Measurements from ENCODE around the gene PTGR2.
A peak's percentile ranks its signal among the peaks of the same experiment; 100 is the strongest.
"Not testable (repeated sequence)": the region's sequence is repeated elsewhere in the genome, so short reads cannot be mapped to it uniquely, and the experiment has no call there.

Gene PTGR2

DNA sequence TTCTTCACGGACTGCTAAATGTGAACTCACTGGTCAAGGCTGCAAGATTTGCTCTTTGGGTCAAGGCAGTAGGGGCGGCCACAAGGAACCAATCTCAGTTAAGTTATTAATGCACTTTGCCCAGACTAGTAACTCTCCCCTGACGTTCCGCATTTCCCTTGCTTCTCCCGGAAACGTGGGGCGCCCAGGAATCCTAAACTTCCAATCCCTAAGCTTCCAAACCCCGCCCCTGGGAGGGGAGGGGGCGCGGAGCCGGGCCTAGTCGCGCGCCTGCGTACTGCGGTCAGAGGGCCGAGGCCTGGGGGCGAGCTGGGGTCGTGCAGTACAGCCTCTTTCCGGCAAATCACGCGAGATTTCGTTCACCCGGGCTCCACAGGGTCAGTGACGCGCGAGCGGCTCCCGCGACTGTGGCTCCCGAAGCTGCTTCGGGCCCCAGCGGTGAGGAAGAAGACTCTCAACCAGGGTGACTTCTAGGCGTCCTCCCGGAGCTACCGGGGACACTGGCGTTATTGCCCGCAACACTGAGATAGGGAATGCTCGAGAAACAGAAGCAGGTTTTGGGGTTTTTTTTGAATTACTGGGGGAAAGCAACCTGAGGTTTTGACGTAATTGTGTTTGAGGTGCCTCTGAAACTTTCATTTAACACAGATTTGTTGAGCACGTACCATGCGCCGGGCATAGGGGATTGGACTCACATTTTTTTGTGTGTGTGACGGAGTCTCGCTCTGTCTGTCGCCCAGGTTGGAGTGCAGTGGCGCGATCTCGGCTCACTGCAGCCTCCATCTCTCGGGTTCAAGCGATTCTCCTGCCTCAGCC, at the start of gene PTGR2:
Gene PTGR2, plus strand, starts transcription at position 265 of the 816 bp plus-strand sequence. CDS start 7,032 bp downstream, outside the sequence.
- DNase-seq, result peak; percentile 82 to 95

DNA sequence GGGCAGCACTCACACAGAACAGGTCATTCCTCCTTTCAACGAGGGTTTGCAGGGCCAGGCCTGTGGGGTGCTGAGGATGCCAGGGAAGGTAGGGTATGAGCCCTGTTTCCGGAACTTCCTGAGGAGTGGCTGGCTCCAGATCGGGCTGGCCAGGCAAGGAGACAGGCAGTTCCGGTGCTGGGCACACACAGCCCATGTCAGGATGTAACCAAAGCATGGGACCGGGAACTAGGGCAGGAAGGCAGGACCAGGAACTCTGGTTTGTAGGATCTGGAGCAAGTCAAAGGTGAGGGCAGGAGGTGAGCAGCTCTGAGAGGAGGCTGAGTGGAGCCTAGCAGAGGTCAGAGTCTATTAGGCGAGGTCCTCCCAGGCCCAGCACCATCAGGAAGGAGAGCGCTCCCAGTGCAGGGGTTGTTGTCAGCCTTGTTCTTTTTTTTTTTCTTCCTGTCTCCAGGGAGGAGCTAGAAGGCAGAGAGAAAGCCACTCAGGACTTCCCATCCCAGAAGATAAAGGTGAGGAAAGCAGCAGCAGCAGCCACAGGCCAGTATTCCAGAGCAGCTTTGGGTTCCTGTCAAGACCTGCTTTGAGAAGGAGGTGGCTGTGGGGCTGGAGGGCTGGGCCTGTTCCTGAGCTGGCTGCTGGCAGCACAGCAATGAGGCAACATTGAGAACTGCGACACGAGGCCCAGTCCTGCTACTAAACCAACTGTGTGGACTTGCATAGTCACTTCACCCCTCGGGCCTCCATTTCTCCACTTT, 49.0 kb upstream of the PTGR2 start:
- DNase-seq, result no peak

DNA sequence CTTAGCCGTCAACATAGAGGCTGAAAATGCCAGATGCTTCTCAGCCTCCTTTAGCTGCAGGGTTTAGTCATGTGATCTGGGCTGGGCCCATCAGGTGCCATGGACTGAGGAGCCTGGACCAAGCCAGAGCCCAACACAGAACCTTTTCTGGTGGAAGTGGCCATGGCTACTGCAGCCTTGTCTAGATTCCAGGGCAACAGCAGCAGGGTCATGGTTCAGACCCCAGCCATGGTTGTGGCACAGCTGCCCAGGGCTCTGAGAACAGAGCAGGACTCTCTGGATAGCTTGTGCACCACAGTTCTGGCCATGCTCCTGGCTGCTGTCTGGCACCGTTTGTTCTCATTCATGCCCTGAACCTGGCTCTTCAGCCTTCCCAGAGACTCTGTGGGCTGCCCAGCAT, 47.0 kb upstream of the PTGR2 start:
- DNase-seq, result no peak

DNA sequence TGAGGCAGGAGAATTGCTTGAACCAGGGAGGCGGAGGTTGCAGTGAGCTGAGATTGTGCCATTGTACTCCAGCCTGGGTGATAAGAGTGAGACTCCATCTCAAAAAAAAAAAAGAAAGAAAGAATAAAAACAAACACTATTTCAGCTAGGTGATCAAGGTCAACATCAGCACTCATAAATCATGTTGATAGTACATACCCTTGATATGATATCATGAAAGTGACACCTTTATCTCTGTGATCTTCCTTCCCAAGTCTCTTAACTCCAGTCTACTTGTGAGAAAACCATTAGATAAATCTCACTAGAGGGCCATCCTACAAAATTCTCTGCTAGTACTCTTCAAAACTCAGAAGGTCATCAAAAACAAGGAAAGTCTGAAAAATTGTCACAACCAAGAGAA, 44.2 kb upstream of the PTGR2 start:
- no peak for DNase-seq

DNA sequence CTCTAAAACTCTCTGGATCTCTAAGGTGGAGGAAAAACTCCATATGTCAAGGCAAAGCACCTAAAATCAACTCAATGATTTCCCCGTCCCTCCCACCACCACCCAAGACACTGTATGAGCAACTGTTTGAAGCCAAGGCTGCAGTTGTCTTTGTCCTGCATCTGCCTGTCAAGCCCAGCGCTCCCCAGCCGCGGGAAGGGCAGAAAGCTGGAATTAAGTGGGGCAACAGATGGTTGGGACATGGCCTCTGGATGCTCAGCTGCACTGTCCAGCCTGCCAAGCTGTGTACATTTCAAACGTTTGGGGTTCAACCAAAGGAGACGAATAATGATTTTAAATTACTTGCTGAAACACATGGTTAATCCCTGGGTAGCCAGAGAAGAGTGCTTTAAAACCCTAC, 42.2 kb upstream of the PTGR2 start:
- no peak for DNase-seq

DNA sequence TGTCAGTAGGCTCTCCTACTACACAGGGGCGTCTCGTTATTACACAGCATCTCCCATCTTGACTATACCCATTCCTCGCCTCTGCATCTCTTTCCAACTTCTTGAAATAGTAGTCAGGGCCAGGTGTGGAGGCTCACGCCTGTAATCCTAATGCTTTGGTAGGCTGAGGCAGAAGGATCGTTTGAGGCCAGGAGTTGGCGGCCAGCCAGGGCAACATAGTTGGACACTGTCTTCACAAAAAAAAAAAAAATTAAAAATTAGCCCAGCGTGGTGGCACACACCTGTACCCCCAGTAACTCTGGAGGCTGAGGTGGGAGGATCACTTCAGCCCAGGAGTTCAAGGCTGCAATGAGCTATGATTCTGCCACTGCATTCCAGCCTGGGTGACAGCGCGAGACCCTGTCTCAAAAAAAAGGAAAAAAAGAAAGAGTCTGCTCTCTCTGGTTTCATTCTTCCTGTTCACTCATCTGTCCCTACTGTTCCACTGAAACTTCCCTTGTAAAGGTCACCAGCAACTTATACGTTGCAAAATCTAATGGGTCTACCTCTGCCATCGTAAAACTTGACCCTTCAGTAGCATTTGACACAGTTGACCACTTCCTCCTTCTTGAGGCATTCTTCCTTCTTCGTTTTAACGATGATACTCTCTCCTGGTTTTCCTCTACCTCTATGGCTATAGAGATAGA, 41.0 kb upstream of the PTGR2 start:
- DNase-seq, result no peak

DNA sequence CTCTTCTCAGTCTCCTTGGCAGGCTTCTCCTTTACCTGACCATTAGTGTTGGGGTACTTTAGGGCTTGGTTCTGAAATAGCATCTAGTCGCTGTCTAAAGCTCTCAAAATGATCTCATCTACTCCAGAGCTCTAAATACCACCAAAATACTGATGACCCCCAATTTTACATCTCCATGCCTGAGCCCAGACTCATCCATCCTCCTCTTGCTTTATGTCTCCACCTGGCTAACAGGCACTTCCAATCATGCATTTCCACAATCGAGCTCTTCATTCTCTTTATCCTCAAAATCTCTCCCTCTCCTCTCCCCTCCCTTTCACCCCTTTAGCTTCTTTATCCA, 40.5 kb upstream of the PTGR2 start:
- DNase-seq, result no peak

DNA sequence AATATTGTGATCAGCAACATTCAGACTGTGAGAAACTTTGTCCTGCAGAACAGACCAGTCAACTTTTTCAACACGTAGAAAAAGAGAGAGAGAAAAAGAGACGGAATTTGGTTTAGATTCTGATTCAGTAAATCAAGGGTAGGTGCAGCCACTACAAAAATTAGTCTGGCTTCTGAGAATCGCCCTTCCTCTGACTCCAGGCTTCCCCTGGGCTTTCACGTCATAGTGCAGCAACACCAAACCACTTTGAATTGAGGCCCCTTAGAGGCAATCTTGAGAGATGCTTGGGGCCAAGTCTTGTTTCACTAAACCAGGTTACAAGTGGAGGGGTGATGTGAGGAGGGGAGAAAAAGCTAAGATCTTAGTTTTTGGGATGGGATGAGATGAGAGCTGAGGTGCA, 37.5 kb upstream of the PTGR2 start:
- DNase-seq, result no peak

DNA sequence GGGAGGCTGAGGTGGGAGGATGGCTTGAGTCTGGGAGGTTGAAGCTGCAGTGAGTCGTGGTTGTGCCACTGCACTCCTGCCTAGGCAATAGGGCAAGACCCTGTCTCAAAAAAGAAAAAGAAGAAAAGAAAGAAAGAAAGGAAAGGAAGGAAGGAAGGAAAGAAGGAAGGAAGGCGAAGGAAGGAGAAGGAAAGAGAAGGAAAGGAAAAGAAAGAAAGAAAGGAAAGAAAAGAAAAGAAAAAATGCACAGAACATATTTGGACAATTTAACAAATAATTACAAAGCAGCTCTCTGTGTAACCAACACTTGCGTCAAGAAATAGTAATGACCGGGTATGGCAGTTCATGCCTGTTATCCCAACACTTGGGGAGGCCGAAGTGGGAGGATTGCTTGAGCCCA, 35.8 kb upstream of the PTGR2 start:
- no peak for DNase-seq

DNA sequence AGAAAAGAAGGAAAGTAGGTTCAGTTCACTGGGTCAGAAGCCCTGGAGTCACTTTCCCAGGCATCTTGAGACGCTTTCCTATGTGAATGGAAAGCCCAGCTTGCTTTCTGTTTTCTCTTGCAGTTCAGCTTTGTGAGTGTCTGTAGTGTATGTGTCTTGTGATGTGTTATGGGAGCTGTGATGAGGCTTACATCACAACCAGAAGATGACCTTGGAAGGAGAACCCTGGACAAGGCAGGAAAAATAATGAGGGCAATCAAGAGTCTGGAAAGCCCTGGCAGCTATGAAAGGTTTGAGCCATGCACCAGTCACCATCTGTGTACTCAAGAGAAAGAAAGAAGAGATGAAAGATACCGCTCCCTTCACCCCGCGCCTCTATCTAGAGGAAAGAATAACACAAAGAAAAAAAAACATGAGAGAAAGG, 35.2 kb upstream of the PTGR2 start:
- no peak for DNase-seq

DNA sequence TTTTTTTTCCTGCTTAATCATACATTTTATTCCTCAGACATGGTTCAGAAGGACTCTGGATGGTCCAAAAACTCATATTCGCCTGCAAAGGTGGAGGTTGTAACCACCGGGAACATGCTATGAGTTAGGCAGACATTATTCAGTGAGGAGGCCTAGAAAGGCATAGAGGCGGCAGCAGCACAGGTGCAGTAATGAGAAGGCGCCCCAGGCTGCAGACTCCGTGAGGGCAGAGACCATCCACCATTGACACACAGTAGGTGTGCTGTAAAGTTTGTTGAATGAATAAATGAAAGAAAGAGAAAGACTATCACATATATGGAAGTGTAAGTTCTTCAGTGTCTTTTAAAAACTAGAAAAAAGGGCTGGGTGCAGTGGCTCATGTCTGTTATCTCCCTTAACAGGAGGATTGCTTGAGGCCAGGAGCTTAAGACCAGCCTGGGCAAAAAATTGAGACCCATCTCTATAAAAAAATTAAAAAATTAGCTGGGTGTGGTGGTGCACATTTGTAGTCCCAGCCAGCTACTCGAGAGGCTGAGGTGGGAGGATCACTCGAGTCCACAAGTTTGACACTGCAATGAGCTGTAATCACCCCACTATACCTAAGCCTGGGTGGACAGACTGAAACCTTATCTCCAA, 34.5 kb upstream of the PTGR2 start:
- DNase-seq, result no peak

DNA sequence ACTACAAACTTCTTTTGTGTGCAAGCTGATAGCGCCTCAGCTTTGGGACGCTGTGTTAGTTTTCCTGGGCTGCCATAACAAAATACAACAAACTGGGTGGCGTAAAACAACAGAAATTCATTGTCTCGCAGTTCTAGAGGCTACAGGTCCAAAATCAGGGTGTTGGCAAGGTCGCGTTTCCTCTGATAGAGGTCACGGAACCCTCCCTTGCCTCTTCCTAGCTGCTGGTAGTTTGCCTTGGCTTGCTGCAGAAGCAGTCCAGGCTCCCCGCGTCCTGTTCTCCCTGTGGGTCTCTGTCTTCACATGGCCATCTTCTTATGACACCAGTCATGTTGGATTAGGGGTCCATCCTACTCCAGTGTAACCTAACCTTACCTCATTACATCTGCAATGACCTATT, 32.8 kb upstream of the PTGR2 start:
- no peak for DNase-seq

DNA sequence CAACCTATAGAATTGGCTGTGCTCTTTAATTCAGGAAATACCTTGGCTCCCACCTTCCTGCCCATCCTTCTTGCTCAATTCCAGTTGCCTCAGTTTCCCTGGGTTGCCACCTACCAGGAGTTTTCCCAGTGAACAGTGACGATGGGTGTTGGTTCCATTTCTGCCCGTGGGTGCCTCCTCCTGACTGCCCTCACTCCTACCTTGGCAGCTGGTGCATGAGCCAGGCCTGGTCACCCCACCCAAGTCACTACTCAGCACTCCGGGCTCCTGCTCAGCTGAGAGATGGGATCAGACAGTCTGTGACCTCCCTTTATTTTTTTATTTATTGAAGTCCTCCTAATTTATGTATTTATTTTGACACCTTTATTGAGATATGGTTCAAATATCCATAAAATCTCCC, 31.0 kb upstream of the PTGR2 start:
- no peak for DNase-seq

DNA sequence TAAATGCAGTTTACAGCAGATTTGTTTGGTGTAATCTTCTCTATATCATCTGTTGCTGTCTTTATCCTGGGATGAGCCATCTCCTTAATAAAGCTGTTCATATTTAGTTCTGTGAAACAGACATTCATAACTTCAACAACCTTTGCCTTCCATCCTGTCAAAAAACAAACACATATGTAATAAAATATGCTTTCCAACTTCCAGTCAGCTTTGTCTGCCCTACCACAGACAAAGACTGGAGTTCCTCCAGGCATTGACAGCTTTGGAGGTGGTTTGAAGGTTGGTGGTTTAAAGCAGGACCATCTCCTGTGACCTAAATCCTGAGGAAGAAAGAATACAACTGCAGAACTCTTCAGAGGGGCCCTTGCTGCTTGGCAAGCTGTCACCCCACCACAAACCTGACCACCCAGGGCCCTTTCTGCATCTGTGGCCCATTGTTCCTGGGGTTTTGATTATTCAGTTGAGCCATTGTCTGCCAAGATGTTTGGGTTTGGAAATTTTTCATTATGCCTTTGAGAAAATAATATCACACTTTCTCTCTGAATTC, 28.2 kb upstream of the PTGR2 start:
- DNase-seq, result no peak

DNA sequence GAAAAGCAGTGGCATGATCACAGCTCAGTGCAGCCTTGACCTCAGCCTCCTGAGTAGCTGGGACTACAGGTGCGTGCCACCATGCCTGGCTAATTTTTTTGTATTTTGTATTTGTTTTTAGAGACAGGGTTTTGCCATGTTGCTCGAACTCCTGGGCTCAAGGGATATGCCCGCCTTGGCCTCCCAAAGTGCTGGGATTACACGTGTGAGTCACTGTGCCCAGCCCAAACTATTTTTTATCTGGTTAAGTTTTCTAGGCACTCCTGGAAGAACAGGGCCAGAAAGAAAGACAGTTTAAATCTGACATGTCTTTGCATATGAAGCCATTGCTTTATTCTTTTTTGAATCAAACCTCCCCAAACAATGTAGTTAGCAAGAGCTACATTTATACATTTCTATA, 27.5 kb upstream of the PTGR2 start:
- no peak for DNase-seq

DNA sequence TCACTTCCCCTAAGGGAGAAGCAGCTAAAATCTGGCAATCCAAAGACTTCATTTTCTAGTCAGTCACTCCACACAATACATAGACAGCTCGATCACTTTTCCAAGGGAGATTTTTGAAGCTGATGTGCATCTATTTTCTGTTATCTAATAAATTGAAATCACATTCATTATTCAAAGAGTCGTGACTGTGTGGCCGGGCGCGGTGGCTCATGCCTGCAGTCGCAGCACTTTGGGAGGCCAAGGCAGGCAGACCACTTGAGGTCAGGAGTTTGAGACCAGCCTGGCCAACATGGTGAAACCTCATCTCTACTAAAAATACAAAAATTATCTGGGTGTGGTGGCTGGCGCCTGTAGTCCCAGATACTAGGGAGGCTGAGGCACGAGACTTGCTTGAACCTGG, 27.1 kb upstream of the PTGR2 start:
- DNase-seq, result no peak

DNA sequence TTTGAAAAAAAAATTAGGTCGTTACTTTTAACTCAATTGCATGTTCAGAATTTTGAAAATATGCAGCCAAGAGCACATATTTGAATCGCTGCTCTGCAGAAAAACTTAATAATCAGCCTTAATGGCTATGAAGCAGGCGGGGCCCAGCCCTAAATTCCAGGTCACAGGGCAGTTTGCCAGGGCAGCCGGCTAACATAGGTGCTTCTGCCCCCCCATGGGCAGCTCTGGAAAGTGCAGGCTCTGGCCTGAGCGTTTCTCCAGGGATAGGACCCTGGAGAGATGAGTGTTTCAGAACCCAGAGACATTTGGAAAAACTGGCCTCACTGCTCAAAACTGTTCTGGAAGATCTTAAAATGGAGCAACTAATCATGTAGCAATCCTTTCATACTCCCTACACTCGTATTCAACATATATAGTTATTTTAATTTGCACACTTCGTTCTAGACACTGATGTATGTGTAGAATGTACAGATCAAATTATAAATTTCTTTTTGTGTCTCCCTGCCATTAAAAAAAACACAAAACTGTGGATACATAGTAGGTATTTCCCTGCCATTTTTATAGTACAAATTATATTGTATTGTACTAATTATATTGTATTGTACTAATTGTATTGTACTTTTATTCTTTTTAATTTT, 26.0 kb upstream of the PTGR2 start:
- DNase-seq, result peak; percentile 9 to 85

DNA sequence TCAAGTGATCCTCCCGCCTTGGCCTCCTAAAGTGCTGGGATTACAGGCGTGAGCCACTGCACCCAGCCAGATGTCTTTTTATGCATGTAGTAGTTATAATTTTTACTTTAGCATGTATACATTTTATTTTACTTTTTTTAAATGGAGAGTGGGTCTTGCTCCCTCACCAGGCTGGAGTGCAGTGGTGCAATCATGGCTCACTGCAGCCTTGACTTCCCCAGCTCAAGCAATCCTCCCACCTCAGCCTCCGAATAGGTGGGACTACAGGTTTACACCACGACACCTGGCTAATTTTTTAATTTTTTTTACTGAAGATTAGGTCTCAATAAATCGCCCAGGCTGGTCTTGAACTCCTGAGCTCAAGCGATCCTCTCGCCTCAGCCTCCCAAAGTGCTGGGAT, 24.4 kb upstream of the PTGR2 start:
- DNase-seq, result not testable (repeated sequence)

DNA sequence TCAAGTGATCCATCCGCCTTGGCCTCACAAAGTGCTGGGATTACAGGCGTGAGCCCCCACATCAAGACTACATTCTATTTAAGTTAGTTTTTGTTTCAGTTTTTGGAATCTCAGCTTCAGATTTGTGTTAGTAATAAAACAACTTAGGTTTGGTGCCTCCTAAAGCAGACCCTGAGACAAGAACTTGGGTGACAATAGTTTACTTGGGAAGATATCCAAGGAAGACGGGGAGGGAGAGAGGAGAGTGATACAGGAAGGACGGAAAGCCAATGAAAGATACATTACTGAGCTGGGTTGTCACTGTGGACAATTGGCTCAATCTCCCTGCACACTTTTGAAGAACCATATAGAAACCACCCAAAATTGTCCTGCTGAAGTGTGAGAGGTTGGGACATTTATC, 22.6 kb upstream of the PTGR2 start:
- DNase-seq, result no peak

DNA sequence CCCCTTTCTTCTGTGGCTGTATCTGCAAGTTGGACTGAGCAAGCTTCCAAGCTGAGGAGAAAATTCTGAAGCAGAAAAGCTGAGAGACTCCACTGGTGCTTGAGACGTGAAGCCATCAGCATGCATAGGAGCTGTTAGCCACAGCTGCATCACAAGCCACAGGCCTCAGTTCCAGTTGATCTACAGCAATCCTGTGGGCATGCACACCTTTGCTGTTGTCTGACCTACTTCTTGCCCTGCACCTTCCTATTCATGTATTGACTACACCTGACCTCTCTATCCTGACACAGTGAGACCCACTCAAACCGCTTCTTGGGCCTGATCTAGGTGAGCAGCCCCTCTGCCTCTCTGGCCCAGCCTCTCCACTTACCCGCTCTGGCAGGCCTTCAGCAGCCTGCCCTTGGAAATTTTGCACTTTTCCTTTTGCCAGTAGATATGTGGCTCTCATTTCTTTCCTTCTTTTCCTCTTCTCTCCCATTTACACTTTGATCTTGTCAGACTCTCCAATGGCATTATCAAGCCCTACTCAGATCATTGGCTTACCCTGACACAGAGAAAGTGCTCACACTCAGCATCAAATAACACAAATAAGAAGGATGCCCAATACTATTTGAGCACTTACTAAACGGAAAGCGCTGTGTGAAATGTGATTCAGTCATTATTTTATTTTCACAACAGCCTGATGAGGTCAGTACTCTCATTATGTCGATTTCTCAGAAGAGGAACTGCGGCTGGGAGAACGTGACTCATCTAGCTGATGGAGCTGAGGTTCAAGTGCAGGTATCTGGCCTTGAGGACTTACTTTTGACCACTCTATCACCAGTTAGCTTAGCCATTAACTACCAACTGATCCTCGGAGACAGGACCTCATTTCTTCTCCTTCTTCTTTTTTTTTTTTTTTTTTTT, 21.9 kb upstream of the PTGR2 start:
- no peak for DNase-seq

DNA sequence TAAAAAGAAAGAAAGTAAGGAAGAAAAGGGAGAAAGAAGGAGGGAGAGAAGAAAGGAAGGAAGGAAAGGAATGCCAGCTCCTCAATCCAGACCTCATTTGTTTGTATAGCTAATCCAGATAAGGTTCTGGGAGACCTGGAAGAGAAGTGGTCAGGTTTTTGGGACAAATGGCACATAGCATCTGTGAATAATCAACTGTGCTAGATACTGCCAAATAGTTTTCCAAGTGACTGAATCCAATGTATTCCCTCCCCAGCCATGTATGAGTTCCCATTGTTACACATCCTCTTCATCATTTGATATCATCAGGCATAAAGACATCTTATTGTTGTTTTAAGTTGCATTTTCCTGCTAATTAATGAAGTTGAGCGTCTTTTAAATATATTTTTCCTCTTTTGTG, 18.6 kb upstream of the PTGR2 start:
- DNase-seq, result no peak
